ENCODE measurements around the gene ZNF710. TPM values are rescaled to one million over a fixed set of nuclear protein-coding genes. Genes with fewer than 3 reads are reported as not detected.
"Not testable (repeated sequence)": the region's sequence is repeated elsewhere in the genome, so short reads cannot be mapped to it uniquely, and the experiment has no call there.

The ZNF710 gene, protein sequence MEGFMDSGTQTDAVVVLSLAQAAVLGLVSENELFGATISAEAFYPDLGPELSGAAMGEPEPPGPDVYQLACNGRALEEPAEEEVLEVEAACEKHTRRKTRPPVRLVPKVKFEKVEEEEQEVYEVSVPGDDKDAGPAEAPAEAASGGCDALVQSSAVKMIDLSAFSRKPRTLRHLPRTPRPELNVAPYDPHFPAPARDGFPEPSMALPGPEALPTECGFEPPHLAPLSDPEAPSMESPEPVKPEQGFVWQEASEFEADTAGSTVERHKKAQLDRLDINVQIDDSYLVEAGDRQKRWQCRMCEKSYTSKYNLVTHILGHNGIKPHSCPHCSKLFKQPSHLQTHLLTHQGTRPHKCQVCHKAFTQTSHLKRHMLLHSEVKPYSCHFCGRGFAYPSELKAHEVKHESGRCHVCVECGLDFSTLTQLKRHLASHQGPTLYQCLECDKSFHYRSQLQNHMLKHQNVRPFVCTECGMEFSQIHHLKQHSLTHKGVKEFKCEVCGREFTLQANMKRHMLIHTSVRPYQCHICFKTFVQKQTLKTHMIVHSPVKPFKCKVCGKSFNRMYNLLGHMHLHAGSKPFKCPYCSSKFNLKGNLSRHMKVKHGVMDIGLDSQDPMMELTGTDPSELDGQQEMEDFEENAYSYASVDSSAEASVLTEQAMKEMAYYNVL
- 10 to 100 TPM in 3 of 4 donors, 1 to 10 TPM in 1; 9.0 to 15.6 (median 11.2) TPM for total RNA-seq

DNA sequence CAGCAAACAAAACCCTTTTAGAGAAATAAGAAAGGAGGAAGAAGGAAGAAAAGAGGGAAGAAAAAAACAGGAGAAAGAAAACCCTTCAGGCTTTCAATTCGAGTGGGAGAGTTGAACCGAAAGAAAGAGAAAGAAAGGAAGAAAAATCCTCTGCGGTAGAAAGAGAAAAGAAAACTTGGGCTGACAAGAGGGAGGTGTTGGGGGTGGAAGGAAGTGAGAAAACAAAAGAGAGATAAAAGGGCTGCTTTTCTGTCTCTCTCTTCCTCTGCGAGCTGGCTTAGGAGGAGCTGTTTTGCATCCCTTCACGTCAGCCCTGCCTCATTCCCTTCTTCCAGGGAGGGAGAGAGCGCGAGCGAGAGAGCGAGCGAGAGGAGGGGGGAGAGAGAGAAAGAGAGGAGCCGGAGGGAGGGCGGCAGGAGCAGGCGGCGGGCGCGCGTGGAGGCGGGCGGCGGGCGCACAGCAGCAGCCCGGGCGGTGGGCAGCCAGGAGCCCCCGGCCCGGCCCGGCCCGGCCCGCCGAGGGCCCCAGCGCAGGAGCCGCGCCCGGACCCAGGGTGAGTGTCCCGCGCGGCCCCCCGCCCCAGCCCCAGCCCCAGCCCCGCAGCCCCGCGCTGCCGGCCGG, at the start of gene ZNF710:
Gene ZNF710 (plus strand): TSS at position 263 of the 621 bp plus-strand sequence. CDS start 65,814 bp downstream, outside the sequence.
- WGBS, 2 donors: 1 to 2% methylated on average over 6 to 27 of the region's 42 CpGs
- Histone ChIP-seq H3K36me3 (no peaks in the 10 kb centered on the region), H3K4me1 (peaks cover 0 to 54% (median 19%) of the 10 kb centered on the region in 4 donors), H3K27me3 (no peaks in the 10 kb centered on the region), H3K9me3 (no peaks in the 10 kb centered on the region), H3K27ac (peak within 1 kb of the TSS; percentile 78 to 96 (median 95)), H3K4me3 (peak within 1 kb of the TSS; percentile 67 to 94 (median 76))
- DNase-seq (ENCODE audit: low spot score in 2 of 2): peak in 1 of 2 donors; percentile 48
- TF ChIP-seq CTCF (IDR thresholded peaks at IDR 0.05): no peak
- peak in 1 of 2 donors; percentile 68 for TF ChIP-seq EP300 (IDR thresholded peaks at IDR 0.05)

DNA sequence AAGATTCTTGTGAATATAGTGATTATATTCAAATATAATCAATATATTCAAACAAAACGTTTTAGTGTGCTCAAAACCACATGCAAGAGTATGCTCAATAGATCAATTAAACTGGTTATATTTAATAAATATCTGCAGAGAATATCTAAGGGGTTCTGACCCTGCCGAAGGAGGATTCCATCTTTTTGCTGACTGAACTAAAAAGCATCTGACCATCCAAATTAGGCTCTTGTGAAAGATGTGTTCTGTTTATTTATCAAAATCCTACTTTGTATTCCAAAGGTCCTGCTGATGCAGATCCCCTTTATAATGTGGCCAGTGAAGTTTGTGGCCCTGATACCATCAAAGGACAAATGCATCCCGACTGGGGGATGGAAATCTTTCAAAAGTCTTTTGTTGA, 46.6 kb upstream of the ZNF710 start:
- H3K4me3 ChIP-seq: no peak overlapping the region
- H3K9me3 ChIP-seq: no peaks in the 10 kb centered on the region
- no peak for DNase-seq (ENCODE audit: low spot score in 2 of 2)
- no peaks in the 10 kb centered on the region for H3K4me1 ChIP-seq
- no peak for TF ChIP-seq POLR2A (IDR thresholded peaks at IDR 0.05)
- TF ChIP-seq EP300 (IDR thresholded peaks at IDR 0.05): no peak
- TF ChIP-seq CTCF (IDR thresholded peaks at IDR 0.05): no peak
- H3K36me3 ChIP-seq: no peaks in the 10 kb centered on the region
- no peaks in the 10 kb centered on the region for H3K27me3 ChIP-seq
- 38 to 40% methylated on average over 3 of the region's 3 CpGs for WGBS, 2 donors
- no peak overlapping the region for H3K27ac ChIP-seq

- not testable (repeated sequence) for H3K36me3 ChIP-seq; H3K4me3 ChIP-seq; H3K27ac ChIP-seq; DNase-seq (ENCODE audit: low spot score in 2 of 2); H3K4me1 ChIP-seq; H3K9me3 ChIP-seq; H3K27me3 ChIP-seq
- WGBS, 2 donors: 89% methylated on average over 13 of the region's 13 CpGs
Measured at GRCh38 chr15:89955449-89955998, 45.6 kb upstream of the ZNF710 start.

- Histone ChIP-seq H3K27me3 (no peaks in the 10 kb centered on the region), H3K4me1 (no peaks in the 10 kb centered on the region), H3K27ac (no peak overlapping the region), H3K36me3 (no peaks in the 10 kb centered on the region), H3K4me3 (no peak overlapping the region), H3K9me3 (no peaks in the 10 kb centered on the region)
- TF ChIP-seq POLR2A (IDR thresholded peaks at IDR 0.05) (no peak), CTCF (IDR thresholded peaks at IDR 0.05) (no peak), EP300 (IDR thresholded peaks at IDR 0.05) (no peak)
- WGBS, 2 donors: 87 to 90% methylated on average over 16 to 18 of the region's 18 CpGs
- DNase-seq (ENCODE audit: low spot score in 2 of 2): no peak
Measured at GRCh38 chr15:89958107-89958805, 42.9 kb upstream of the ZNF710 start.
